Measurements from ENCODE around the gene FRMD5. TPM values are rescaled to one million over a fixed set of nuclear protein-coding genes. Genes with fewer than 3 reads are reported as not detected.

FRMD5 gene
- total RNA-seq, 1 experiment from 2014 or later = 0.98 TPM

- DNase-seq (ENCODE audit: unreplicated experiment) = no peak
- Mint-ChIP-seq H3K27me3 (ENCODE audit: insufficient read depth, unreplicated experiment) (no peaks in the 10 kb centered on the region), H3K36me3 (ENCODE audit: insufficient read depth, unreplicated experiment) (no peaks in the 10 kb centered on the region), H3K4me1 (ENCODE audit: insufficient read depth, unreplicated experiment) (no peaks in the 10 kb centered on the region), H3K27ac (ENCODE audit: low read depth, unreplicated experiment) (no peak overlapping the region), H3K4me3 (ENCODE audit: unreplicated experiment) (no peak overlapping the region), H3K9me3 (ENCODE audit: unreplicated experiment) (no peaks in the 10 kb centered on the region)
- intact Hi-C loops (cut with micrococcal nuclease) = no loop called here
- no peak for TF ChIP-seq CTCF (IDR thresholded peaks at IDR 0.05; ENCODE audit: unreplicated experiment)
- ChIA-PET POLR2A (no interaction called here), CTCF (no interaction called here)
- BruUV-seq (replicated peaks) = no TSS peak
Measured at GRCh38 chr15:44158111-44158510, 37.0 kb downstream of the FRMD5 start.

GRCh38 chr15:44157679-44158078 lies 37.4 kb downstream of the FRMD5 start:
- DNase-seq (ENCODE audit: unreplicated experiment) = no peak
- Mint-ChIP-seq H3K4me3 (ENCODE audit: unreplicated experiment) (no peak overlapping the region), H3K27ac (ENCODE audit: low read depth, unreplicated experiment) (no peak overlapping the region), H3K9me3 (ENCODE audit: unreplicated experiment) (no peaks in the 10 kb centered on the region), H3K36me3 (ENCODE audit: insufficient read depth, unreplicated experiment) (no peaks in the 10 kb centered on the region), H3K4me1 (ENCODE audit: insufficient read depth, unreplicated experiment) (no peaks in the 10 kb centered on the region), H3K27me3 (ENCODE audit: insufficient read depth, unreplicated experiment) (no peaks in the 10 kb centered on the region)
- no peak for TF ChIP-seq CTCF (IDR thresholded peaks at IDR 0.05; ENCODE audit: unreplicated experiment)
- intact Hi-C loops (cut with micrococcal nuclease) = no loop called here
- ChIA-PET CTCF (interaction anchor here (0.7 kb wide), 1 partner anchor 62 kb away, joined by 3 read pairs; no protein-coding TSS in a partner anchor), POLR2A (no interaction called here)
- no TSS peak for BruUV-seq (replicated peaks)

- Mint-ChIP-seq H3K4me1 (ENCODE audit: insufficient read depth, unreplicated experiment) (no peaks in the 10 kb centered on the region), H3K9me3 (ENCODE audit: unreplicated experiment) (no peaks in the 10 kb centered on the region), H3K4me3 (ENCODE audit: unreplicated experiment) (no peak overlapping the region), H3K27me3 (ENCODE audit: insufficient read depth, unreplicated experiment) (no peaks in the 10 kb centered on the region), H3K36me3 (ENCODE audit: insufficient read depth, unreplicated experiment) (no peaks in the 10 kb centered on the region), H3K27ac (ENCODE audit: low read depth, unreplicated experiment) (no peak overlapping the region)
- no peak for DNase-seq (ENCODE audit: unreplicated experiment)
- no peak for TF ChIP-seq CTCF (IDR thresholded peaks at IDR 0.05; ENCODE audit: unreplicated experiment)
- ChIA-PET POLR2A (no interaction called here), CTCF (no interaction called here)
- BruUV-seq (replicated peaks) = no TSS peak
- intact Hi-C loops (cut with micrococcal nuclease) = no loop called here
Measured at GRCh38 chr15:44153352-44153751, 41.7 kb downstream of the FRMD5 start.

GRCh38 chr15:44149224-44149623 lies 45.8 kb downstream of the FRMD5 start:
- Mint-ChIP-seq H3K9me3 (ENCODE audit: unreplicated experiment) (no peaks in the 10 kb centered on the region), H3K4me1 (ENCODE audit: insufficient read depth, unreplicated experiment) (no peaks in the 10 kb centered on the region), H3K36me3 (ENCODE audit: insufficient read depth, unreplicated experiment) (no peaks in the 10 kb centered on the region), H3K27me3 (ENCODE audit: insufficient read depth, unreplicated experiment) (no peaks in the 10 kb centered on the region), H3K4me3 (ENCODE audit: unreplicated experiment) (no peak overlapping the region), H3K27ac (ENCODE audit: low read depth, unreplicated experiment) (no peak overlapping the region)
- no peak for TF ChIP-seq CTCF (IDR thresholded peaks at IDR 0.05; ENCODE audit: unreplicated experiment)
- CTCF ChIA-PET = no interaction called here
- intact Hi-C loops (cut with micrococcal nuclease) = loop anchor here (10.0 kb wide), 1 partner anchor 66 kb away; no protein-coding TSS in a partner anchor
- BruUV-seq (replicated peaks) = no TSS peak
- POLR2A ChIA-PET = no interaction called here
- no peak for DNase-seq (ENCODE audit: unreplicated experiment)

All from MCF 10A (cell line).